HTERT RPE-1 (cell line): Measurements from ENCODE around the gene ASB16.

Experiments
- in situ Hi-C: fragments of 300-500 bp; cut with MboI; formaldehyde crosslinking; loops from 4 replicates; pipeline ENCODE4 v1.14.3; 2020; ENCODE audit warnings: low sequenced_read_pairs

ASB16 gene

GRCh38 chr17:44221084-44221861 is 50.8 kb downstream of the ASB16 start:
- in situ Hi-C loops = no loop called here

- in situ Hi-C loops = no loop called here
These were observed 51.3 kb downstream of the ASB16 start for GRCh38 chr17:44221862-44222111.

- in situ Hi-C loops = no loop called here
These were observed 51.8 kb downstream of the ASB16 start for GRCh38 chr17:44222112-44222869.

GRCh38 chr17:44223541-44224071 is 53.1 kb downstream of the ASB16 start:
- in situ Hi-C loops = no loop called here
